Bronchial epithelial cell (primary cell): ENCODE data around the gene PRR36. TPM values are rescaled to one million over a fixed set of nuclear protein-coding genes. Genes with fewer than 3 reads are reported as not detected.

Experiments used
- DNase-seq: peaks from one replicate; pipeline ENCODE4 v3.0.0-alpha.2; 2010; ENCODE audit warnings: low read depth
- FAIRE-seq: peaks from 2 replicates; lab custom pipeline; 2011; peaks lifted over from hg19 to GRCh38; lab: Jason Lieb, UNC
- H3K27me3 ChIP-seq: 2 replicates; pipeline ENCODE4 v1.5.1; 2011; ENCODE audit warnings: low read length; ENCODE audit not compliant: control insufficient read depth, insufficient read depth
- H3K36me3 ChIP-seq: 2 replicates; pipeline ENCODE4 v1.5.1; 2011; ENCODE audit warnings: low read length; ENCODE audit not compliant: control insufficient read depth, insufficient read depth
- H3K4me3 ChIP-seq: 2 replicates; pipeline ENCODE4 v1.5.1; 2011; ENCODE audit warnings: mild to moderate bottlenecking, low read depth, low read length, control low read depth
- CTCF ChIP-seq: IDR thresholded peaks from 2 replicates; pipeline ENCODE4 v1.5.1; 2011; ENCODE audit warnings: mild to moderate bottlenecking, moderate library complexity, low read length, control low read depth, inconsistent platforms; ENCODE audit not compliant: insufficient read depth, severe bottlenecking
- total RNA-seq: library from RNA; depleted of rRNA; stranded (reverse); fragments of >200 nt; gene quantifications from 2 replicates; pipeline ENCODE4 v1.2.1, GENCODE V29; 2014

Gene PRR36
- total RNA-seq, 1 donor from 2014 or later = not detected

GRCh38 chr19:7872306-7873204 is 1.6 kb downstream of the PRR36 start:
- peaks cover 11% of the 10 kb centered on the region for H3K27me3 ChIP-seq
- DNase-seq (no peak), FAIRE-seq (no peak)
- no peak overlapping the region for H3K4me3 ChIP-seq
- TF ChIP-seq CTCF = no peak
- H3K36me3 ChIP-seq = no peaks in the 10 kb centered on the region

GRCh38 chr19:7871437-7872305 is 2.5 kb downstream of the PRR36 start:
- H3K4me3 ChIP-seq = peak overlapping the region; percentile 29

GRCh38 chr19:7870571-7871436 is 3.4 kb downstream of the PRR36 start:
- no peak for FAIRE-seq
- Histone ChIP-seq H3K27me3 (peaks cover 11% of the 10 kb centered on the region), H3K36me3 (no peaks in the 10 kb centered on the region), H3K4me3 (no peak overlapping the region)
- peak; percentile 61 for DNase-seq
- no peak for TF ChIP-seq CTCF

More at GRCh38 chr19:7871437-7872305, 2.5 kb downstream of the PRR36 start:
- Histone ChIP-seq H3K36me3 (no peaks in the 10 kb centered on the region), H3K27me3 (peaks cover 11% of the 10 kb centered on the region)
- no peak for TF ChIP-seq CTCF
- DNase-seq (peak; percentile 87), FAIRE-seq (peak; percentile 32)

- no peak for TF ChIP-seq CTCF
- no peaks in the 10 kb centered on the region for H3K36me3 ChIP-seq
- no peak for FAIRE-seq
- peak overlapping the region; percentile 41 for H3K4me3 ChIP-seq
- H3K27me3 ChIP-seq = peaks cover 11% of the 10 kb centered on the region
- peak; percentile 21 for DNase-seq
Observed at GRCh38 chr19:7869910-7870511, 4.2 kb downstream of the PRR36 start.

GRCh38 chr19:7869453-7869909 is 4.7 kb downstream of the PRR36 start:
- peaks cover 9% of the 10 kb centered on the region for H3K27me3 ChIP-seq
- DNase-seq (peak; percentile 20), FAIRE-seq (no peak)
- peak overlapping the region; percentile 41 for H3K4me3 ChIP-seq
- no peaks in the 10 kb centered on the region for H3K36me3 ChIP-seq
- TF ChIP-seq CTCF = no peak
